Measurements from ENCODE around the gene BBS5.
A peak's percentile ranks its signal among the peaks of the same experiment; 100 is the strongest.

Gene BBS5

GRCh38 chr2:169468841-169469240, 10.5 kb upstream of the BBS5 start:
- no peak overlapping the region for H3K27ac Mint-ChIP-seq
- no peaks in the 10 kb centered on the region for H3K9me3 Mint-ChIP-seq
- H3K36me3 Mint-ChIP-seq (ENCODE audit: low read depth) = no peaks in the 10 kb centered on the region
- no peak overlapping the region for H3K4me3 Mint-ChIP-seq
- intact Hi-C loops (cut with micrococcal nuclease) = no loop called here
- no peaks in the 10 kb centered on the region for H3K4me1 Mint-ChIP-seq (ENCODE audit: low read depth)
- no peaks in the 10 kb centered on the region for H3K27me3 Mint-ChIP-seq

DNA sequence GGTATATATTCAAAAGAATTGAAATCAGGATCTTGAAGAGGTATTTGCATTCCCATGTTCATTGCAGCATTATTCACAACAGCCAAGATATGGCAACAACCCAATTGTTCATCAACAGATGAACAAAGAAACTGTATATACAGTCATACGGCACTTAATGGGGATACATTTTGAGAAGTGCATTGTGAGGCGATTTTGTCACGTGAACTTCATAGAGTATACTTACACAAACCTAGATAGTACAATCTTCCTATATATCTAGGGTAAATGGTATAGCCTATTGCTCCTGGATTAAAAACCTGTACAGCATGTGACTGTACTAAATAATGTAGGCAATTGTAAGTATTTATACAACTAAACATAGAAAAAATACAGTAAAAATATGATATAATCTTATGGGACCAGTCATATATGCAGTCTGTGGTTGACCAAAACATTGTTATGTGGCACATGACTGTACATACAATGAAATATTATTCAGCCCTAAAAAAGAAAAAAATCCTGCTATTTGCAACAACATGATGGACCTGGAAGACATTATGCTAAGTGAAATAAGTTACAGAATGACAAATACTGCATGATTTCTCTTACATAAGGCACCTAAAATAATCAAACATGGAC, 9.2 kb upstream of the BBS5 start:
- Mint-ChIP-seq H3K9me3 (no peaks in the 10 kb centered on the region), H3K36me3 (ENCODE audit: low read depth) (no peaks in the 10 kb centered on the region), H3K27me3 (no peaks in the 10 kb centered on the region), H3K4me3 (no peak overlapping the region), H3K27ac (no peak overlapping the region), H3K4me1 (ENCODE audit: low read depth) (no peaks in the 10 kb centered on the region)
- intact Hi-C loops (cut with micrococcal nuclease) = loop anchor here (10.0 kb wide), 1 partner anchor 1105 kb away; no protein-coding TSS in a partner anchor

GRCh38 chr2:169472249-169472648, 7.0 kb upstream of the BBS5 start:
- H3K27me3 Mint-ChIP-seq = no peaks in the 10 kb centered on the region
- no peak overlapping the region for H3K4me3 Mint-ChIP-seq
- H3K9me3 Mint-ChIP-seq = no peaks in the 10 kb centered on the region
- H3K4me1 Mint-ChIP-seq (ENCODE audit: low read depth) = no peaks in the 10 kb centered on the region
- H3K27ac Mint-ChIP-seq = no peak overlapping the region
- intact Hi-C loops (cut with micrococcal nuclease) = loop anchor here (10.0 kb wide), 1 partner anchor 1107 kb away; no protein-coding TSS in a partner anchor
- H3K36me3 Mint-ChIP-seq (ENCODE audit: low read depth) = no peaks in the 10 kb centered on the region

DNA sequence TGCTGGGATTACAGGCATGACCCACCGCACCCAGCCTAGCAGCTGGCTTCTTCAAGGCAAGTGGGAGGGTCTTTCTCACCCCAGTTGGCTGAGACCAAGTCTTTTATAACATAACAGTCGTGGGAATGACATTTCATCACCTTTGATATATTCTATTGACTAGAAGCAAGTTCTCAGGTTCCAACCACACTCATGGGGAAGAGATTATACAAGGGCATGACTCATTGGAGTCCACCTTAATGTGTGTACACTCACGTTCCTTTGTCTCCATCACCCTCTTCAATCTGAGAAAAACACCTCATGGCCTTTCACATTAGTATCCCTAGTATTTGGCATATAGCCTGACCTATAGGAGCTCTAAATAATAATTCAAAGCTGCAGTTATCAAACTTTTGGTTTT, 2.8 kb upstream of the BBS5 start:
- H3K4me3 Mint-ChIP-seq = no peak overlapping the region
- intact Hi-C loops (cut with micrococcal nuclease) = loop anchor here (10.0 kb wide), 1 partner anchor 1112 kb away; no protein-coding TSS in a partner anchor
- peaks cover 2% of the 10 kb centered on the region for H3K27me3 Mint-ChIP-seq
- peaks cover 8% of the 10 kb centered on the region for H3K36me3 Mint-ChIP-seq (ENCODE audit: low read depth)
- no peaks in the 10 kb centered on the region for H3K9me3 Mint-ChIP-seq
- no peak overlapping the region for H3K27ac Mint-ChIP-seq
- H3K4me1 Mint-ChIP-seq (ENCODE audit: low read depth) = peaks cover 27% of the 10 kb centered on the region

GRCh38 chr2:169478339-169478738, 955 bp upstream of the BBS5 start:
- intact Hi-C loops (cut with micrococcal nuclease) = loop anchor here (2.0 to 10.0 kb wide), 2 partner anchors 94 to 1114 kb away; partner anchors contain the start of gene FASTKD1
- Mint-ChIP-seq H3K36me3 (ENCODE audit: low read depth) (peaks cover 8% of the 10 kb centered on the region), H3K4me3 (peak overlapping the region; percentile 83), H3K4me1 (ENCODE audit: low read depth) (peaks cover 27% of the 10 kb centered on the region), H3K27me3 (peaks cover 2% of the 10 kb centered on the region), H3K9me3 (no peaks in the 10 kb centered on the region), H3K27ac (peak overlapping the region; percentile 87)

GRCh38 chr2:169478745-169479256, 493 bp upstream of the BBS5 start:
- H3K36me3 Mint-ChIP-seq (ENCODE audit: low read depth) = peaks cover 8% of the 10 kb centered on the region
- H3K9me3 Mint-ChIP-seq = no peaks in the 10 kb centered on the region
- H3K27me3 Mint-ChIP-seq = peaks cover 2% of the 10 kb centered on the region
- H3K4me3 Mint-ChIP-seq = peak overlapping the region; percentile 83
- H3K27ac Mint-ChIP-seq = peak overlapping the region; percentile 87
- peaks cover 27% of the 10 kb centered on the region for H3K4me1 Mint-ChIP-seq (ENCODE audit: low read depth)
- intact Hi-C loops (cut with micrococcal nuclease) = loop anchor here (2.0 to 10.0 kb wide), 2 partner anchors 94 to 1114 kb away; partner anchors contain the start of gene FASTKD1

DNA sequence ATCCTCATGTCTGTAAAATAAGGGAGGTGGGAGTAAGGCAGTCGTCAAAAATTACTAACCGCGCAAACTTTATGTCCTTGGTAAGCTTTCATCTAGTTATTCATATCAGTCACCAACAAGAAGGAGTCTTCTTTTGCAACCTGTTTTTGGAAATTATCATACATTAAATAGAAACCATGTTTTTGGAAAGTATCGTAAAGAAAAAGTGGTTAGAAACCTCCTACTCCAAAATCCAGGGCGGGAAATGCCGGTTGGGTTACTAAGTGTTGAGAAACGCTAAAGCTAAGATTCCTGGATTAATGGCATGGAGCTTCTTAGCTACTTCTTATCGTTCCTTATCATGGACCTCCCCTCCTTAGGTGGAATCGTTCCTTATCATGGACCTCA, 778 bp downstream of the BBS5 start:
- H3K36me3 Mint-ChIP-seq (ENCODE audit: low read depth) = peaks cover 8% of the 10 kb centered on the region
- intact Hi-C loops (cut with micrococcal nuclease) = no loop called here
- H3K4me1 Mint-ChIP-seq (ENCODE audit: low read depth) = peaks cover 27% of the 10 kb centered on the region
- peaks cover 2% of the 10 kb centered on the region for H3K27me3 Mint-ChIP-seq
- H3K27ac Mint-ChIP-seq = peak overlapping the region; percentile 87
- H3K9me3 Mint-ChIP-seq = no peaks in the 10 kb centered on the region
- peak overlapping the region; percentile 83 for H3K4me3 Mint-ChIP-seq

GRCh38 chr2:169485650-169486138, 6.4 kb downstream of the BBS5 start:
- Mint-ChIP-seq H3K27ac (no peak overlapping the region), H3K9me3 (no peaks in the 10 kb centered on the region), H3K4me3 (no peak overlapping the region), H3K27me3 (no peaks in the 10 kb centered on the region), H3K36me3 (ENCODE audit: low read depth) (no peaks in the 10 kb centered on the region), H3K4me1 (ENCODE audit: low read depth) (no peaks in the 10 kb centered on the region)
- intact Hi-C loops (cut with micrococcal nuclease) = no loop called here

GRCh38 chr2:169486487-169486886, 7.2 kb downstream of the BBS5 start:
- Mint-ChIP-seq H3K9me3 (no peaks in the 10 kb centered on the region), H3K27me3 (no peaks in the 10 kb centered on the region), H3K4me3 (no peak overlapping the region), H3K4me1 (ENCODE audit: low read depth) (no peaks in the 10 kb centered on the region), H3K27ac (no peak overlapping the region), H3K36me3 (ENCODE audit: low read depth) (no peaks in the 10 kb centered on the region)
- intact Hi-C loops (cut with micrococcal nuclease) = no loop called here

DNA sequence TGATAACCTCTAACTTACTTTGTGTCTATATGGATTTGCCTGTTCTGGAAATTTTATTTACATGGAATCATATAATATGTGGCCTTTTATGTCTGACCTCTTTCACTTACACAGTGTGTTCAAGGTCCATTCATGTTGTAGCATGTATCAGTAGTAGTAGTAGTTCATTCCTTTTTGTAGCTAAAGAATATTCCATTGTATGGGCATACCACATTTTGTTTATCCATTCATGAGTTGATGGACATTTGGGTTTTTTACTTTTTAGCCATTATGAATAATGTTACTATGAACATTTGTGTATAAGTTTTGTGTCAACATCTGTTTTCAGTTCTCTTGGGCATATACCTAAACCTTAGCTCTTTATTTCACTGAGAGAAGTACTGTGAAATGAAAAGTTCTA, 11.5 kb downstream of the BBS5 start:
- no peaks in the 10 kb centered on the region for H3K27me3 Mint-ChIP-seq
- H3K36me3 Mint-ChIP-seq (ENCODE audit: low read depth) = no peaks in the 10 kb centered on the region
- no peaks in the 10 kb centered on the region for H3K9me3 Mint-ChIP-seq
- intact Hi-C loops (cut with micrococcal nuclease) = no loop called here
- no peak overlapping the region for H3K4me3 Mint-ChIP-seq
- no peaks in the 10 kb centered on the region for H3K4me1 Mint-ChIP-seq (ENCODE audit: low read depth)
- H3K27ac Mint-ChIP-seq = no peak overlapping the region

GRCh38 chr2:169491378-169491777, 12.1 kb downstream of the BBS5 start:
- H3K9me3 Mint-ChIP-seq = no peaks in the 10 kb centered on the region
- H3K36me3 Mint-ChIP-seq (ENCODE audit: low read depth) = no peaks in the 10 kb centered on the region
- intact Hi-C loops (cut with micrococcal nuclease) = no loop called here
- no peak overlapping the region for H3K4me3 Mint-ChIP-seq
- no peak overlapping the region for H3K27ac Mint-ChIP-seq
- no peaks in the 10 kb centered on the region for H3K4me1 Mint-ChIP-seq (ENCODE audit: low read depth)
- no peaks in the 10 kb centered on the region for H3K27me3 Mint-ChIP-seq

DNA sequence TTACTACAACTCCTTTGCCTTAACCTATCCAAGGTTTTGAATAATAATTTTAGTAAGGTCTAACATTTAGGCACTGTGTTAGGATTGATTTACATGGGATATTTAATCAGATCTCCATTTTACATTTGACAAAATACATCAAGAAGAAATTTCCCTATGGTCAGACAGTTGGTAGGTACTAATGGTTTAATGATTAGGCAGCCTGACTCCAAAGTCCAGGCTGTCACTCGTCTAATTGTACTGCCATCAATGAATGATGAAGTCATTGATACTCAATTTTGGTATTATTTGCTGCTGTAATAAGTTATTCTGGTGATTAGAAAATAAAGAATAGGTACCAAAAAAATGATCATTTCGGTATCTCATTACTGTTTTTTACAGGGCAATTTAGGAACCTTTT, 14.1 kb downstream of the BBS5 start:
- H3K27ac Mint-ChIP-seq = no peak overlapping the region
- no peaks in the 10 kb centered on the region for H3K27me3 Mint-ChIP-seq
- H3K4me1 Mint-ChIP-seq (ENCODE audit: low read depth) = no peaks in the 10 kb centered on the region
- no peak overlapping the region for H3K4me3 Mint-ChIP-seq
- H3K36me3 Mint-ChIP-seq (ENCODE audit: low read depth) = no peaks in the 10 kb centered on the region
- intact Hi-C loops (cut with micrococcal nuclease) = no loop called here
- no peaks in the 10 kb centered on the region for H3K9me3 Mint-ChIP-seq

- Mint-ChIP-seq H3K9me3 (no peaks in the 10 kb centered on the region), H3K4me3 (no peak overlapping the region), H3K27ac (no peak overlapping the region), H3K36me3 (ENCODE audit: low read depth) (no peaks in the 10 kb centered on the region), H3K27me3 (no peaks in the 10 kb centered on the region), H3K4me1 (ENCODE audit: low read depth) (no peaks in the 10 kb centered on the region)
- intact Hi-C loops (cut with micrococcal nuclease) = no loop called here
Measured at GRCh38 chr2:169495310-169495928, 16.1 kb downstream of the BBS5 start.

GRCh38 chr2:169504651-169505050, 25.4 kb downstream of the BBS5 start:
- H3K9me3 Mint-ChIP-seq = no peaks in the 10 kb centered on the region
- H3K4me3 Mint-ChIP-seq = no peak overlapping the region
- no peak overlapping the region for H3K27ac Mint-ChIP-seq
- H3K36me3 Mint-ChIP-seq (ENCODE audit: low read depth) = peaks cover 10% of the 10 kb centered on the region
- H3K27me3 Mint-ChIP-seq = no peaks in the 10 kb centered on the region
- H3K4me1 Mint-ChIP-seq (ENCODE audit: low read depth) = no peaks in the 10 kb centered on the region
- intact Hi-C loops (cut with micrococcal nuclease) = no loop called here
